ENCODE results near the gene TLE7.

TLE7 gene

DNA sequence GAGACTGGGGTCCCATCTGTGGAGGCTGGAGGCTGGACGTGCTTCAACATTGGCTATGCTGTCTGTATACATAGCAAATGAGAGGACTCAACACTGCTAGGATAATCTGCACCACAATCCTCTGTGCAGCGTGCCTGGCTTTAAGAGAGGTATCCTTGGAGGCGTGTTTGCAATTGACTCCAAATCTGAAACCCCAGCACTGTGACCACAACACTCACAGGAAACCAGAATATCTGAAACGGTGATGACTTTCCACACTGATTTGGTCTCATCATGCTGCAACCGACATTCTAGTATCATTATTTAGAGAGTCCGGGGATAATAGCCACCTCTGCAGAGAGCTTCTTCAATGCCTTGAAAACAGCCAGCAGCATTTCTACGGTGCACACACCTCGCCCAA, 35.1 kb downstream of the TLE7 start:
- TF ChIP-seq, protein P1, sequence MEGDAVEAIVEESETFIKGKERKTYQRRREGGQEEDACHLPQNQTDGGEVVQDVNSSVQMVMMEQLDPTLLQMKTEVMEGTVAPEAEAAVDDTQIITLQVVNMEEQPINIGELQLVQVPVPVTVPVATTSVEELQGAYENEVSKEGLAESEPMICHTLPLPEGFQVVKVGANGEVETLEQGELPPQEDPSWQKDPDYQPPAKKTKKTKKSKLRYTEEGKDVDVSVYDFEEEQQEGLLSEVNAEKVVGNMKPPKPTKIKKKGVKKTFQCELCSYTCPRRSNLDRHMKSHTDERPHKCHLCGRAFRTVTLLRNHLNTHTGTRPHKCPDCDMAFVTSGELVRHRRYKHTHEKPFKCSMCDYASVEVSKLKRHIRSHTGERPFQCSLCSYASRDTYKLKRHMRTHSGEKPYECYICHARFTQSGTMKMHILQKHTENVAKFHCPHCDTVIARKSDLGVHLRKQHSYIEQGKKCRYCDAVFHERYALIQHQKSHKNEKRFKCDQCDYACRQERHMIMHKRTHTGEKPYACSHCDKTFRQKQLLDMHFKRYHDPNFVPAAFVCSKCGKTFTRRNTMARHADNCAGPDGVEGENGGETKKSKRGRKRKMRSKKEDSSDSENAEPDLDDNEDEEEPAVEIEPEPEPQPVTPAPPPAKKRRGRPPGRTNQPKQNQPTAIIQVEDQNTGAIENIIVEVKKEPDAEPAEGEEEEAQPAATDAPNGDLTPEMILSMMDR (IDR thresholded peaks at IDR 0.05; ENCODE audit: low read depth, low read length): no peak
- no peak for DNase-seq (ENCODE audit: extremely low read depth, low read depth)

DNA sequence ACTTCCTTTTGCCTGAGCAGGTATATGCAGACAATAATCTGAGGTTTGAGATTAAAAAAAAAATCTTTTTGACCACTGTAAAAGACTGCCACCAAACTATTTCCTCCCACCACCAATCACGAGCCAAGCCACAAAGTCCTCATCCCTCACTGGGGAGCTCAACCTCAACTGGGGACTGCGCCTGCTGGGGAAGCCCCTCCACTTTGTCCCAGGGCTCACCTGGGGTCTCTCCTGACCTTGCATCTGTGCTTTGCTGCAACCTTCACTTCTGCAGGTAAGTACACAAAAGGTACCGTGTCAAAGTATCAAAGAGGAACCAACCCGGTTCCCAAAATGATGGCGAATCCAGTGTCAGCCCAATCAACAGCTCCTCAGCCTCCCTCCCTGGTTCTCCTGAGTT, 35.5 kb downstream of the TLE7 start:
- no peak for DNase-seq (ENCODE audit: extremely low read depth, low read depth)
- TF ChIP-seq, protein P1 (IDR thresholded peaks at IDR 0.05; ENCODE audit: low read depth, low read length): no peak

DNA sequence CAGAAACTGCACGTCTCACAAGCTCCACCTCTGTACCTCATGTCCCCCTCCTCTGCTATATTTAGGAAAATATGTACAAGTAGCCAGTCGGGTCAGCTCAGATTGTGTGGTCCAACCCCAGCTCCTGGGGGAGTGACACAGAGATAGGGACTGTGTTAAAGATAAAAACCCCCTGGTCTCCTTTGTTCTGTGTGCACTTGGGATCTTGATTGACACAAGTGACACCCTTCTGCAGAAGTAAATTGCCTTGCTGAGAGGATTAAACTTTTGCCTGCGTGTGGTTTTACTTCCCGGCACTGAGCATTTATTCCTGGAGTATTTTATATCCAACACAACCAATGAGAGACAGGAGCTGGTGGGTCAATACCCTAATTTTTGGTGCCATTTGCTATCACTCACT, 37.5 kb downstream of the TLE7 start:
- no peak for DNase-seq (ENCODE audit: extremely low read depth, low read depth)
- TF ChIP-seq, protein P1 (IDR thresholded peaks at IDR 0.05; ENCODE audit: low read depth, low read length): no peak

DNA sequence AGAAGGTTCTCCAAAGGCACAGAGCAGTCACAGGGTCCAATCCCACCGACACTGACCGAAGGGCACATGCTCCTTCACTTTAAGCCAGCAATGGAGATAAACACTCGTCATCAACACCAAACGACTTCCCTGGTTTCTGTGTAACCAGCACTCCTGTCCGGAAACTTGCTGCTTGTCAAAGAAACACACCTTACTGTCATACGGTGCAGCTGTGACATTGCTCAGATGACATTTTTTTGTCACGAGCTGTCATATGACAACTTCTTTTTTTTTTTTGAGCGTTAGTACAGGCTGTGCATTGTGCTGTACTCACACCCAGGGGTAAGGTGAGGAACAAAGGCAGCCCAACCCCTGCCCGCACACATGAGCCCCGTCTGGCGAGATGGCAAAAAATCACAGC, 39.2 kb downstream of the TLE7 start:
- TF ChIP-seq, protein P1 (IDR thresholded peaks at IDR 0.05; ENCODE audit: low read depth, low read length): no peak
- no peak for DNase-seq (ENCODE audit: extremely low read depth, low read depth)

DNA sequence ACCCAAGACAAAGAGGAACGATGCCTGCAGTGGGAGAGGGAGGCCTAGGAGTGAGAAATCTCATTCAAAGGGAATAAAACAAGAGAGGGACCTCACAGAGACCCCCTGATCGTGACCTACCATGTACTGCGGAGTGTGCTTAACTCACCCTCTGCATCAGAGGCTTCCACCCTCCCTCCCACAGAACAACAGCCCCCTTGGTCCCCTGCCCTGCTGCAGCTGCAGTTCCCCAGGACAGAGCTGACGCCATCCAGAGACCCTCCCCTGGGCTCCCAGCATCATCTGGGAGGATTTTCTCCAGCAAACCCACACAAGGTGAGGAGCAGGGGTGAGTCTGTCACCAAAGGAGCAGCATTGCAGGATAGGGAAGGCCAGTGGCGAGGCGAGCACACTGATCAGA, 39.8 kb downstream of the TLE7 start:
- TF ChIP-seq, protein P1 (IDR thresholded peaks at IDR 0.05; ENCODE audit: low read depth, low read length): no peak
- DNase-seq (ENCODE audit: extremely low read depth, low read depth): no peak

DNA sequence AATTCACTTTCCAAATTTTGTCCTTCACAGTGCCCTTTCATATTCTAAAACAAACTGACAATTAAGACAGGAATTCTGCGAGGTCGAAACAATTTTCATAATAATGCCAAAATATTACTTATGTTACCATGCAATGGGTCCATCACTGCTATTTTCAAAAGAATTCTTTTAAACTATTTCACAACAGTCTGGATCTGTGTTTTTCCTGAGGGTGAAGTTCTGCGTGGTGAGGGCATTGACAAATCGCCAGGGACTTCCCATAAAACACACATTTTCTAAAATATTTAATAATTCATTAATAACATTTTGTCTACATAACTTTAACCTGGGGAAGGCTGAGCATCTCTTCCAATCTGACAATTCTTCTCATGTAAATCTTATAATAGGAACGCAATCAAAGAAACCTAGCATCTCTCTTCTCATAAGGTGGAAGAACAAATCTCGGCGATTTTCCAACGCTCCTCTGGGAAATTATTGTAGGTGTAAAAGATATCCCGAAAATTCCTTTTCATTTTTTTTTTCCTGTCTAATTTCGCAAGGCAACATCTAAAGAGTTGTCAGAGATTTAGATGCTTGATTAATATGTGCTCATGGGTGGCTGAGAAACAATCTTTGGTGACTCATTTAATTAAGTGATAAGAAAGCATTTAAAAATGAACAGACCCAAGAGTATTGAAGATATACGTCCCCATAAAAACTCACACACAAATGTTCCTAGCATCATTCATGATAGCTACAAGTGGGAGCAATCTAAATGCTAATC, 41.9 kb downstream of the TLE7 start:
- TF ChIP-seq, protein P1 (IDR thresholded peaks at IDR 0.05; ENCODE audit: low read depth, low read length): no peak
- no peak for DNase-seq (ENCODE audit: extremely low read depth, low read depth)

DNA sequence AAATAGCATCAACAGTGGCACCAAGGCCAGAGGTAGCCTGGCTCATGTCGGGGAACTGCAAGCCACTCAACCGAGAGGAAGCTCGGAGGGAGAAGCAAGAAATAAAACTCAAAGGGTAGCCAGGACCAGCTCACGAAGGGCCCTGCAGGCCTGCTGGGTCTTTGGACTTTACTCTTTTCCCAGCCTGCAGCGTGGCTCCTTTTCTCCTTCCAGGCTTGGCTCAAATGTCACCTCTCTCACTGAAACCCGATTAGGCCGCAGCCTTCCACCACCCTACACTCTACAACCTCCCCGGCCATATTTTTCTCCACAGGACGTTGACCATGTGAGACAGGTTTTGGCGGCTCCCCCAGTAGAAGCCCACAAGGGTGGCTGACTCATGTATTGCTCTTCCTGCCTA, 45.3 kb downstream of the TLE7 start:
- TF ChIP-seq, protein P1 (IDR thresholded peaks at IDR 0.05; ENCODE audit: low read depth, low read length): no peak
- no peak for DNase-seq (ENCODE audit: extremely low read depth, low read depth)

Measured in AG09319 (cell line).